ENCODE measurements around the gene IYD. TPM values are rescaled to one million over a fixed set of nuclear protein-coding genes. Genes with fewer than 3 reads are reported as not detected.

Gene IYD
- total and polyA plus RNA-seq, 4 donors = 0.26 to 1.9 (median 0.77) TPM

- DNase-seq = no peak
- Histone ChIP-seq H3K9ac (ENCODE audit: insufficient read depth in 1 of 2, low read length in 2 of 2) (no peak overlapping the region), H3K36me3 (ENCODE audit: control insufficient read depth in 4 of 4, insufficient read depth in 4 of 4, low read length in 4 of 4) (no peaks in the 10 kb centered on the region), H3K27me3 (ENCODE audit: control insufficient read depth in 3 of 3, insufficient read depth in 3 of 3, low read length in 2 of 3) (no peaks in the 10 kb centered on the region), H3K9me3 (ENCODE audit: control insufficient read depth in 4 of 4, insufficient read depth in 3 of 4, low read length in 3 of 4) (no peaks in the 10 kb centered on the region), H3K27ac (ENCODE audit: low read depth in 1 of 2, low read length in 1 of 2) (no peak overlapping the region), H3K4me1 (ENCODE audit: control insufficient read depth in 5 of 5, insufficient read depth in 5 of 5, low read length in 5 of 5) (peaks cover 10 to 45% (median 26%) of the 10 kb centered on the region in 5 donors), H3K4me3 (no peak overlapping the region)
- WGBS, 2 donors = 38 to 46% methylated on average over 2 of the region's 2 CpGs
- no peak for TF ChIP-seq CTCF (IDR thresholded peaks at IDR 0.05; ENCODE audit: control extremely low read depth, extremely low read depth)
- no peak for ATAC-seq (ENCODE audit: insufficient read depth, low FRiP score)
Measured at GRCh38 chr6:150406948-150407347, 38.1 kb downstream of the IYD start.

GRCh38 chr6:150408842-150409241 lies 40.0 kb downstream of the IYD start:
- Histone ChIP-seq H3K4me1 (ENCODE audit: control insufficient read depth in 5 of 5, insufficient read depth in 5 of 5, low read length in 5 of 5) (peaks cover 6 to 33% (median 17%) of the 10 kb centered on the region in 5 donors), H3K4me3 (no peak overlapping the region), H3K27ac (ENCODE audit: low read depth in 1 of 2, low read length in 1 of 2) (no peak overlapping the region), H3K9ac (ENCODE audit: insufficient read depth in 1 of 2, low read length in 2 of 2) (no peak overlapping the region), H3K9me3 (ENCODE audit: control insufficient read depth in 4 of 4, insufficient read depth in 3 of 4, low read length in 3 of 4) (no peaks in the 10 kb centered on the region), H3K36me3 (ENCODE audit: control insufficient read depth in 4 of 4, insufficient read depth in 4 of 4, low read length in 4 of 4) (no peaks in the 10 kb centered on the region), H3K27me3 (ENCODE audit: control insufficient read depth in 3 of 3, insufficient read depth in 3 of 3, low read length in 2 of 3) (no peaks in the 10 kb centered on the region)
- TF ChIP-seq CTCF (IDR thresholded peaks at IDR 0.05; ENCODE audit: control extremely low read depth, extremely low read depth) = no peak
- no peak for ATAC-seq (ENCODE audit: insufficient read depth, low FRiP score)
- DNase-seq = no peak
- WGBS, 2 donors = 71 to 86% methylated on average over 6 of the region's 6 CpGs

GRCh38 chr6:150409576-150410066 lies 40.8 kb downstream of the IYD start:
- H3K4me1 ChIP-seq (ENCODE audit: control insufficient read depth in 5 of 5, insufficient read depth in 5 of 5, low read length in 5 of 5) = peaks cover 6 to 29% (median 17%) of the 10 kb centered on the region in 5 donors
- ATAC-seq (ENCODE audit: insufficient read depth, low FRiP score) (no peak), DNase-seq (peak; percentile 85 to 90 (median 87))
- no peaks in the 10 kb centered on the region for H3K9me3 ChIP-seq (ENCODE audit: control insufficient read depth in 4 of 4, insufficient read depth in 3 of 4, low read length in 3 of 4)
- no peaks in the 10 kb centered on the region for H3K27me3 ChIP-seq (ENCODE audit: control insufficient read depth in 3 of 3, insufficient read depth in 3 of 3, low read length in 2 of 3)
- WGBS, 2 donors = 15 to 18% methylated on average over 1 of the region's 1 CpG
- H3K36me3 ChIP-seq (ENCODE audit: control insufficient read depth in 4 of 4, insufficient read depth in 4 of 4, low read length in 4 of 4) = no peaks in the 10 kb centered on the region
- H3K9ac ChIP-seq (ENCODE audit: insufficient read depth in 1 of 2, low read length in 2 of 2) = no peak overlapping the region
- no peak for TF ChIP-seq CTCF (IDR thresholded peaks at IDR 0.05; ENCODE audit: control extremely low read depth, extremely low read depth)
- peak overlapping the region in 1 of 2 donors; percentile 73 for H3K27ac ChIP-seq (ENCODE audit: low read depth in 1 of 2, low read length in 1 of 2)
- H3K4me3 ChIP-seq = no peak overlapping the region

- no peak for TF ChIP-seq CTCF (IDR thresholded peaks at IDR 0.05; ENCODE audit: control extremely low read depth, extremely low read depth)
- WGBS, 2 donors = 34 to 73% methylated on average over 4 of the region's 4 CpGs
- H3K27me3 ChIP-seq (ENCODE audit: control insufficient read depth in 3 of 3, insufficient read depth in 3 of 3, low read length in 2 of 3) = no peaks in the 10 kb centered on the region
- no peak for ATAC-seq (ENCODE audit: insufficient read depth, low FRiP score)
- H3K4me3 ChIP-seq = no peak overlapping the region
- H3K9me3 ChIP-seq (ENCODE audit: control insufficient read depth in 4 of 4, insufficient read depth in 3 of 4, low read length in 3 of 4) = no peaks in the 10 kb centered on the region
- H3K27ac ChIP-seq (ENCODE audit: low read depth in 1 of 2, low read length in 1 of 2) = no peak overlapping the region
- H3K4me1 ChIP-seq (ENCODE audit: control insufficient read depth in 5 of 5, insufficient read depth in 5 of 5, low read length in 5 of 5) = peaks cover 6 to 29% (median 17%) of the 10 kb centered on the region in 5 donors
- DNase-seq = peak in 2 of 3 donors; percentile 59 to 62
- no peaks in the 10 kb centered on the region for H3K36me3 ChIP-seq (ENCODE audit: control insufficient read depth in 4 of 4, insufficient read depth in 4 of 4, low read length in 4 of 4)
- H3K9ac ChIP-seq (ENCODE audit: insufficient read depth in 1 of 2, low read length in 2 of 2) = no peak overlapping the region
Measured at GRCh38 chr6:150410399-150410798, 41.6 kb downstream of the IYD start.

Measured in lung (tissue), 12 donors.